CMK (cell line): Measurements from ENCODE around the gene DNAJB14.

Experiments used
- DNase-seq: peaks from one replicate; pipeline ENCODE4 v3.0.0-alpha.2; 2010; ENCODE audit warnings: low read depth

The DNAJB14 gene

GRCh38 chr4:99863804-99864203 lies 82.6 kb downstream of the DNAJB14 start:
- DNase-seq, result no peak

- no peak for DNase-seq
Observed at GRCh38 chr4:99861120-99861905, 85.1 kb downstream of the DNAJB14 start.

DNA sequence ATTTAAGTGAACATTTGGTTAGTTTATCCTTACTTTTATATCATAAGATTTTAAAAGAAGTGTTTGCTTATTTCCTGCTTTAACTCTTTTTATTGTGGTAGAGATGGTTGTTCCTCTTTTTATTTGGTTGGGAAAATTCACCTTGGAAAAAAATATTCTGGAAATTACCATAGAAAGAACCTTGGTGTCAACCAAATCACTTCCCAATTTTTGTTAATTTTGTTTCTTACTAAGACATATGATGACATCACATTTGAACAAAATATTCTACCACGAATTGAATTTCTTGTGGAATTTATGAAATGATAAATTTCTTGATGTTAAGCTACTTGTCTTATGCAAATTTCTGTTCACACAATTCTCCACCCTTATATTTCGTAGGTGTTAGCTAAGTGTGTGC lies 85.9 kb downstream of the DNAJB14 start:
- DNase-seq, result no peak

GRCh38 chr4:99859618-99860017 lies 86.8 kb downstream of the DNAJB14 start:
- DNase-seq, result no peak

GRCh38 chr4:99857307-99857706 lies 89.1 kb downstream of the DNAJB14 start:
- no peak for DNase-seq

- no peak for DNase-seq
Observed at GRCh38 chr4:99856166-99856565, 90.3 kb downstream of the DNAJB14 start.

GRCh38 chr4:99855678-99856077 lies 90.7 kb downstream of the DNAJB14 start:
- DNase-seq, result no peak

DNA sequence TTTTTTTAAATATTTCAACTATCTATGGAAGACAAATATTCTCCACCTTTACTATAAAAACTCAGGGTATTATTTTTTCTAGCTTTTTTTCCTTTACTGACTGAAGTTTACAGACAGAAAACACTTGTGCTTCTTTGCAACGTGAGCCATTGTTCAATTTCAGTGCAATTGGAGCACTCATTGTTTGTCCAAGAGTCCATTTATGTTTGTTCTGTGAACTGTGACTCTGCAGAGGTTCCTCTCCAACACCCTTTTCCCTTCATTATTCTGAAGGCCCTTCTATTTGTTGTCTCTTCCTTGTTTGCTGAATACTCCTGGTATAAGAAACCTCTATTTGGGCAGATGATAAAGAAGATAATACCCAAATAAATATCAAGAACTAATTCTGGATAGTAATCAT lies 92.4 kb downstream of the DNAJB14 start:
- DNase-seq, result no peak

DNA sequence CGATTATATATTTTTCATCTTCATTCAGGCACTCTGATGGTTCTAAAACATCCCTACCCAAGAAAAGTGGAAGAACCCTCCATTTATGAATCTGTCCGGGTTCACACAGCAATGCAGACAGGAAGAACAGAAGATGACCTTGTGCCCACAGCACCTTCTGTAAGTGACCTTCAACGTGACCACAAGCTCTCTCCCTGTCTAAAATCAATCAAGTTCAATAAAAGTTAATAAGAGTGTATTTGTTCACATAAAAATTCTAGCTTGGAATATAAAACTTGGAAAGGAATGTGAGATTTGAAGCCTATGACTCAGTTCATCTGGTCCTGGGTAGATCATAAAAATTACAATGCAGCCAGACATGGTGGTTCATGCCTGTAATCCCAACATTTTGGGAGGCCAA lies 93.2 kb downstream of the DNAJB14 start:
- no peak for DNase-seq

GRCh38 chr4:99852199-99852749 lies 94.1 kb downstream of the DNAJB14 start:
- no peak for DNase-seq

DNA sequence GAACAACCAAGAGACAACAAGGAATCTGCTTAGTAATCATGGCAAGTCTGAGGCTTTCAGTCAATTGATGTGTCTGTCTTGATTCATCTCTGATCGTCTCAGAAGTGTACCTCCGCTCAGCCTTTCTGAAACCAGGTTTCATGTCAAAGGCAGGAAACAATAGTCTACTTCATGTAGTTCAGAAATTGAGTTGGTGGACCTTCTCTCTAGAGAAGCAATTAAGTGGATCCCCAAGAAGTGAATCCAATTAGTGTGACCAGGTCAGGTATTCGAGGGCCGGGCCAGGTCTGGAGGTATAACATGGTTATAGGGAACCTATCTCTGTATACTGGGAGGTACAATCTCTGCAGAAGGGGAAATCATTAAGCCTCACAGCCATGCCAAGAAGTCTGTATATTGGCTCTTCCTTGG lies 97.8 kb downstream of the DNAJB14 start:
- DNase-seq, result no peak

DNA sequence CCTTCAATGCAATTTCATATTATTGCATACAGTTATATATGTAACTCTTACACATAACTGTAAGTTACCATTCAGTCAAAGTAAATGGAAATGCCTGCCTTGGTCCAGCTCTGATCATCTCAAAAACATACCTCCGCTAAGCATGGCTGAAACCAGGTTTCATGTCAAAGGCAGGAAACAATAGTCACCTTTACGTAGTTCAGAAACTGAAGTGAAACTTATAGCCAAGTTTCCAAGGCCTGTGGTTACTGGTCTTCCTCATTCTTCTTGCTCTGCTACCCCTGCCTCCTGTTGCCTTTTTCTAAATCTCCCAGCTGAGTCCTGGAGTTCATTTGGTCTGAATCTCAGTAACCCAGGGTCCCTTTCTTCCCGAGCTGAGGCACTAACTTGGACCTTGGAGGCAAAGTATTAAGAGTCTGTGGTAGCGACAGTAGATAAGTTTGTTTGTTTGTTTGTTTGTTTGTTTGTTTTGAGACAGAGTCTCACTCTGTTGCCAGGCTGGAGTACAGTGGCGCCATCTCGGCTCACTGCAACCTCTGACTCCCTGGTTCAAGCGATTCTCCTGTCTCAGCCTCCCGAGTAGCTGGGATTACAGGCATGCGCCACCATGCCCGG lies 98.9 kb downstream of the DNAJB14 start:
- DNase-seq, result no peak

DNA sequence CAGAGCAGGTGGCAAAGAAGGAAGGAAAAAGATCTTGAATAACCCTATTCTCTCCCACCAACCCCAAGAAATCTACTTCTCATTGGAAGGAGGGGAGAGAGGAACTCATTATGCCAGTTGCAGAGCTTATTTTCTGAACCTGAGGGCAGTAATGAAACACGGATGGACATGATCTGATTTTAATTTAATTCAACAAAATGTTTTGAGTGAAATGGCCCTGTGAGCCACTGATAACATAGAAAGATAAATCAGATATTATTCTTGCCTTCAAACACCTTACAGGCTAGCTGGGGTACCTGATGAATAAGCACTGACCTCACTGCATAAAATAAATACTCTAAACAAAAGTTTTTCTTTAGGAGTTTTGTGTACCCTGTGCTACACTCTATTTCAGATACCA lies 99.5 kb downstream of the DNAJB14 start:
- no peak for DNase-seq
